Effector CD8-positive, alpha-beta T cell (primary cell): ENCODE results near the gene B3GALNT1.
"Not testable (repeated sequence)": the region's sequence is repeated elsewhere in the genome, so short reads cannot be mapped to it uniquely, and the experiment has no call there.

Experiments
- DNase-seq: peaks from one replicate; lab custom pipeline; 2025; lab: John Stamatoyannopoulos, UW

Gene B3GALNT1

DNA sequence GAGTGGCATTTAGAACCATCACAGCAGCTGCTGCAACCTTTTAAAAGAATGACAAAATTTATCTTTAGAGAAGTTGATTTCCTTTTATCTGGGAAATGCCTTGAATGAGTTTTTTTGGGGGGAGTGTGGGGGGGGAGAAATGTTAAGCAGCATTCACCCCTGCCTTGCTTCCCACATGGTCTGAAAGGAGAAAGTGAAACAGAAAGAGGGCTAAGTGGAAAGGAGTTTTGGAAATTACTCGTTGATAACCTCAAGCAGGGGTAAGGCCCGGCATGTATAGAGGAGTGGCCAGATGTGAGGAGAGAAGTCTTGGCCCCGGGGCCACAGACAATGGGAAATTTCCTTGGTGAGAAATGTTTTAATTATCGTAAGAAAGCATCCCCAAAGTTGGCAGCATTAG lies 23.5 kb downstream of the B3GALNT1 start:
- DNase-seq: no peak

DNA sequence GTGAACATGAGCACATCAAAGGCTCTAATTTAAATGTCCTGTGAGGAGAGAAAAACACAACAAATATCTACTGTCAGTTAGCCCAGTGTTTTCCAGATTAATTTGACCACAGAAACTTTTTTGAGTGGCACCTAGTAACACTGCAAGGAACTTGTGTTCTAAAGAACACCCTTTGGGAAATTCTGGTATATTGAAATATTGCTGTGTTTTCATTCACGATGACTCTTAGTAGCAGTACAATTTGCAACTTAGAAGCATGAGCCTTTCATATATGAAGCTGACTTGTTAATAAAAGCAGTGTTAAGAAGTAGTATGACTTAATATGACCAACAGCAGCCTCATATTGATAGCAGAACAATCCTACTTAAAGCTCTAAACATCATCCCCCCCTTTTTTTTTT lies 32.0 kb downstream of the B3GALNT1 start:
- no peak for DNase-seq

DNA sequence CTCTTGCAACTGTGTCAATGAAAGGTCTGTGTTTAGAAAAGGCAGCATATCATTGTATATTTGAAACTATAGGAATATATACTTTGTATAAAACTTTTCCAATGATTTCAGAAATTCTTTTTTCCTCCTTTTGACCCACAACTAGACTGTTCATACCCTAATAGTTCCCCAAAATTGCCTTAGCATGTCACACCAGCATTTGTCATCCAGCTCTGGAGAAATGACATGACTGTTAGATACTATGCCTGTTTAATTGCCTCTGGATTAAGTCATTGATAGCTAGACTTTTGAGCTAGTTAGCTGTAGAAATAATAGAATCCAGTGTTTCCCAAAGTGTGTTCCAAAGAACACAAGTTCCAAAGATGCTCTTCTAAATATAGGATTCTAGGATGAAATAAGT lies 32.4 kb downstream of the B3GALNT1 start:
- DNase-seq: no peak

DNA sequence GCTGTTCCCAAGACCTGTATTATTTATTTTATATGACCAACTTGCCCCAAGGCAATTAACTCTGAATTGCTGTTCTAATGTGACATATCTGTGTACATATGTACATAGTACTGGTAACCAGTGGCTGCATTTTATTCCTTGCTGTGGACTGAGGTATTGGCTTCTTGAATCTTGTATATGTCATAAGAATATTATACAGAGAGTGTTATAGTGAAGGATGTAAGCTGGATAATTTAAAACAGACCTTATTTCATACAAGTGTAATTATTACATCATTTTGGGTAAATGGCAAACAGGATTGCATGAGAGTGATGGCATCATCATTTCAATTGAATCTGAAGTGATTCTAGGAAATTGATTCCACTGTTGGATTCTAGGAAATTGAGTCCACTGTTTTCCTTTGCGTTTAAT lies 32.9 kb downstream of the B3GALNT1 start:
- no peak for DNase-seq

DNA sequence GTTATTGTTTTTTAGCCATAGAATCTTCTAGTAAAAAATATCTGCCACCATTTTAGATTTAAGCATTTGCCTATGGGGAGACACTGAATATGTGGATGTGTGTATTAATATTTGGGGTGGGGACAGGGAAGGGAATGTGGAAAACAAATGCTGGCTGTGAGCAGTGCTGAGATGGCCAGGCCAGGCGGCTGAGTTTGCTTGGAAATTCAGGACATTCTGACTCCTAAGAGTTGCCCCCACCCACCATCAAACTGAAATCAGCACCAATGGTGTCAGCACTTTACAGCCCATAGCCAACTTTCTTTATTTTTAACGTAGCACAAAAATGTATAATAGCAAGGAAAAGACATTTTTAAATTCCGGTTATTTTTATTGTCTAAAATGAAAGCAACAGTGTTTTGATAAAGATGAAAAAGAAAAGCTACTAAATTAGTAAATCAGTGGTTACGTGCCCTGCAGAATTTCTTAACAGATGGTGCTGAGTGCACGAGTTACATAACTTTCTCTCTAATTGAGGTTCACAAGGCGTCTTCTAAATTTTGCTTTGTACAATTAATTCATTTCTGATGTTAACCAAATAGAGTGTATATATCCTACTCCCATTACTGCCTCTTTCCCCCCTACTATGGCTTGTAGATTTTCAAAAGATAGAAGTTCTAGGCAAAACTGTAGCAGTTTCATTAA lies 34.0 kb downstream of the B3GALNT1 start:
- DNase-seq: no peak

DNA sequence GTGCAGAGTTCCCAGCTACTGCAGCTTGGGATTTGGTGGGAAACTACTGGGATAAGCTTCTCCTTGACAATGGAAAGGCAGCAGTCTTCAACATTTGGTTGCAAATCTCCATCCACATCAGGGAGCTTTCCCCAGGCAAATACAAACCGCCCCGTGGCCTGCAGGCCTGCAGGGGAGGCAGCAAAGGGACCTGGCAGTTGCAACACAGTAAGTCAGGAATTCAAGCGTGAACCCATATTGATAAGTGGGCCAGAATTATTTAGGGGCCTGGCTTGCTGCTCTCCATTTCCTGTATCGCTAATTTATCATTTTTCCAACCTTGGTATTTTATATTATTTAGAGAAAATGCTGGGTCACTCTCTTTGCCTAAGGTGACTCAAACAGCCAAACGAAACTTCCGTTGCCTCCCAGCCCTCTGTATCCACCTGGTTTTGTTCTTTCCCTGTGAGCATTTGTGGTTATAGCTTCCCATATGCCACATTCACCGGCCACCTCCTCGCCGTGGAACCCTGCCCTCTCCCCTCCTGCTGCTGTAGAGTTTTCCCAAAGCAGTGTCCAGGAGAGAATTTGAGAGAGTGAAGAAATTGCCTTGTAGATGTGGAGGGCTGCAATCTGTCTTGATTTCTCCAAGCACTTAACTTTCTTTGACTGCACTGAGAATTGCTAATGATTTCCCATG lies 34.8 kb downstream of the B3GALNT1 start:
- DNase-seq: no peak

DNA sequence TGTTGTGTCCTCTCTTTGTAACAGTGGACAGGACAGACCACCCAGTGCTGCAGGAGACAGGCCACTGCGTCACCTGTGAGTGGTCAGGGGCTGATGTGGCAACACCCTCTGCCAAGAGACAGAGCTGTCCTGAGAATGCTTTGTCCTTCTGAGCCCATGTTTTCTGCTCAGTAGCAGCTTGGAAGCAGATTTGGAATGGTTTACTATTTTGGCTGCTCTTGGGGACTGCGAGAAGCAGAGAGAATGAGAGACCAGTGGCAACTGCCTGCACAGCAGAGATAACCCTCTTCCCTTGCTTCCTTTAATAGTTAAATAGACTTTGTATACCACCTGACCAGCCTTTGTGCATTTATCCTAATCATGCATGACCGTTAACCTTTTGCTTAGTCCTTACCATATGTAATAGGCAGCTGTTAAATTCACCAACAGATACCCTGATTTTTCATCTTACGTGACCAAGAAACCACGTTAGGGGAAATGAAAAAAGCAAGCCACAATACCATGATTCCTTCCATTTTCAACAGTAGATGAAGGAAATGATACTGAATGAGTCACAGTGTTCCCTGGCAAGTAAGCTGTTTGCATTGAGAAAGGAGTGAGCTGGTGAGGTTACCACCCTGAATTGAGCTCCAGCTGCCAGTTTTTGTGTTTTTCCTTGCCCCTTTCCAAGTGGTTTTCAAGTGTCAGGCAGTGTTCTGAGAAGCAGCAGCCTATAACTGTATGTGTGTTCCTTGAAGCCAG lies 35.5 kb downstream of the B3GALNT1 start:
- DNase-seq: no peak

DNA sequence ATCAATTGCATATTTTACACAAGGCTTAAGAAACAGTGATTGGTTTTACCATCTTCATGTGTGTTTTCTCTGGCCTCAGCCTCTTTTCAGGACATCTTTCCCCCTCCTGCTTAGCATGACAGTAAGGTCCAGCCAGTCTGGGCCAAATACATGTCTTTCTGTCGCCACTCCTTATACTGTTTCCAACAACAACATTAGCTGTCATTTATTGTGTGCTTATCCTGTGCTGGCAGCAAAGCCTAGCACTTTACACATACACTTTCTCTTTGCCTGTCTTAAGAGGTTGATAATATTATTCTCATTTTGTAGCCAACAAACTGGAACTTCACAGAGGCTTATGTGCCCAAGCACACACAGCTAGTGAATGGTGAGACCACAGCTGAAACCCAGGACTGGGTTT lies 37.8 kb downstream of the B3GALNT1 start:
- no peak for DNase-seq

DNA sequence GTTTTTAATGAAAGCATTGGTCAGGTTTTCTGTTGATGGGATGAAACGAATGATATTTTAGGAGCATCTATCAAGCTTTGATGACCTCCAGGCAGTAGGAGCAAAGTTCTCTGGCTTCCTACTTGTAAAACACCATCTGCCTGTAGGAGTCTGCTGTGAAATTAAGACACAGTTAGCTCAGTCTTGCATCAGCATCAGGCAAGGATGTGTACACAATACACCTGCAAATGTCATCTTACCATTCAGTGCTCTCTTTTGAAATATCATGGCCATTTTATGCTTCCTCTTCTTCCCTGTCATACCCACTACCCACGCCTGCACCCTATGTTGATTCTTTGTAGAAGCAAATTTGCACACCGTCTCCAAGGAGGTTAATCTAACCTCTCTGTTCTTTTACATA lies 38.2 kb downstream of the B3GALNT1 start:
- no peak for DNase-seq

DNA sequence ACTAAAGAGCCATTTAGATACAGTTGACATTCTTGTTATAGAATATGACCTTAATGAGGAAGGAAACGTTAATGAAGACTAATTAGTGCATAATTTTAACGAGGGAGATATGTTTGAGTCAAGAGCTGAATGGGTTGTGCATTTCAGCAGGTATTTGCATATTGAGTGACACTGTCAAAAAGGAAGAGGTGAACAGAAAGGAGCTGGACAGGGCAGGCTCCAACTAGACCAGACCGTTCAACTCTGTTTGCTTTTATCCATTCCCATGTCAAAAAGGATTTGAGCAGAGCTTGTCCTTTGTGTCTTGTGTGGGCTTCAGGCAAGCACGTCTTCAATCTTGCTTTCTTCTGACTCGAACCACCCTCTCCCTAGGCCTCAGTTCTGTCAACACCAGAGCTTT lies 40.7 kb downstream of the B3GALNT1 start:
- no peak for DNase-seq

DNA sequence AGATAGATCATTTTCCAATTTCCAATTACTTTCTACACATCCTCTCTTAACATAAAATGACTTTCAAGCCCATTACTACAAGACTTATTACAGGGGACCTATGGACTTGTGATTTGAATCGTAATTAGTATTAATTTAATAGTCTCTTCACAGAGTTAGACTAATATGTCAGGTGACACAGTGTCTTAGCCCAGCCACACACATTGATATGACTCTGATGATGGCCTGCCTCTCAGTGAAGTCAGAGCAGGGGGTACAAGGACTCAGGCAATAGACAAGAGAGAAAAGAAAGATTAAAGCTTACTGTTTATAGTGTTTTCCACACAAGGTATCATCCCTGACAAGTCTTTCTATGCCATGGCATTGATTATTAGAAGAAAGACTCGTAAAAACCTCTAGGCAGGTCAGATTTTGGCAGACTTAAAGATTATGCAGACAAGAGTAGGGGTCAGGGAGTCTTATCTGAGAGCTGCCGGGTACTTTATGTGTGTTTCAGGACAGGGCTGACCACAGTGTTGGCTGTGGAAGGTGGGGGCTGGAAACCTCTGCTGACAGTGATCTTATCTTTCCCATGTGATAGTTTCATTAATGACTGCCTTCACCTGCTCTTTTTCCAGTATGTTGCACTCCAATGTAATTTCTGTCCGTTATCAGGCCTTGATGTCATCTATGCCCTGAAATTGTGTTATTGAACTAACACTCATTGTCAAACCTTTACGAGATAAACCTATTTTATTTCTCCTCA lies 50.1 kb downstream of the B3GALNT1 start:
- no peak for DNase-seq

DNA sequence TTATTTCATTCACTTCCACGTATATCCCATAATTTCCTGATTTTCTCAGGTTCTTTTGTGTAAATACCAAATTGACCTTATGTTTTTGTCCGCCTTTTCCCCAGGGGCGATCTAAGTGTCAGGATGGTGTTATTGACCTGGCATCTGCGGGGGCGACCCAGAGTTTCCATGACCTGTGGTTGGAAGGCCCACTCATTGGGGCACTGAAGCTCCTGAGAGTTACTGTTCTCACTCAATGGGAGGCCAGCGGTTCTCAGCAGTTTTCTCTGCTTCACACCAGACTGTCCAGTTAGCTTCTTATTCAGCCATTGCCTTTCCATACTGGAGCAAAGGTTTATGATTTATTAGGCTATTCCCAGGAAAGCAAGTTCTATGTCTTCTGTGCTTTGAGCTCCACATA lies 53.3 kb downstream of the B3GALNT1 start:
- no peak for DNase-seq

DNA sequence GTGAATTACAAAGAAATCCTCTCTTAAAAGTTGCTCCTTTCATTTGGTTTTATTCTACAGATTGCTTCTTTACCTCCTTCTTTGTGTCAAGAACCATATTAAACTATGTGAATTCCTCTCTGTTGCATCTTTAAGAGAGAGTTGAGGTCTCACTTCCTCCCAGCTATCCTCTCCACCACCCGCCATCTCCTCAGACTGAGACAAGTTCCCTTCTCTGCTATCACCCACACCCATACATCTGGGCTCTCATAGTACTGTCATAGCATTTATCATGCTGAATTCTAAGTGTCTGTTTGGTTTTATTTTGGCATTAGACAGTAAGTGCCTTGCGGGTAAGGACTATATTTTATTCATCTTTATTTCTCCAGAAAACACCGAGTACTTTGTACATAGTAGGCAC lies 54.2 kb downstream of the B3GALNT1 start:
- DNase-seq: no peak

DNA sequence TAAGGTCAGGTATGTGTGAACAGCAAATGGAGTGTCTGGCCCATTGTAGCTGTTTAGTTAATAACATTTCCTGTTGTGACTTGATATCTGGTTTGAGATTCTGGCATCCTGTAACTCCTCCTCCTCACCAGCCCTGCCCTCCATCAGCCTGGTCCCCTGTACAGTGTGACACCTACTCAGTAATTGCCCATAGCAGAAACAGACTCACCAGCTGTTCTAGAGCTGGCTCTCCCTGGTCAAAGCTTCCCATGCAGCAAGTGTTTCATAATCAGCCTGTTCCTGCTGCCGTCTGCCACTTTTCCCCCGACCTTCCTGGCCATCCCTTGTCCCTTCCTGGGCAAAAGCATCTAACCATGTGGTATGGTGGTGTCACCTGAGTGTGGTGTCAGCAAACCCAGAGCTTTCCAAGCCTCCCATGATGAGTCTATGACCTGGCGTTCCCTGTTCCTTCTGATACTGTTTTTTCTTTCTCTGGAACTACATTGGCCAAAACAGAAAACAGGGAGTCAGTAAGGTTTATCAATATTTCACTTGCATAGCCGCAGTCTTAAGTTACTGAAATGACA lies 55.4 kb downstream of the B3GALNT1 start:
- DNase-seq: no peak

DNA sequence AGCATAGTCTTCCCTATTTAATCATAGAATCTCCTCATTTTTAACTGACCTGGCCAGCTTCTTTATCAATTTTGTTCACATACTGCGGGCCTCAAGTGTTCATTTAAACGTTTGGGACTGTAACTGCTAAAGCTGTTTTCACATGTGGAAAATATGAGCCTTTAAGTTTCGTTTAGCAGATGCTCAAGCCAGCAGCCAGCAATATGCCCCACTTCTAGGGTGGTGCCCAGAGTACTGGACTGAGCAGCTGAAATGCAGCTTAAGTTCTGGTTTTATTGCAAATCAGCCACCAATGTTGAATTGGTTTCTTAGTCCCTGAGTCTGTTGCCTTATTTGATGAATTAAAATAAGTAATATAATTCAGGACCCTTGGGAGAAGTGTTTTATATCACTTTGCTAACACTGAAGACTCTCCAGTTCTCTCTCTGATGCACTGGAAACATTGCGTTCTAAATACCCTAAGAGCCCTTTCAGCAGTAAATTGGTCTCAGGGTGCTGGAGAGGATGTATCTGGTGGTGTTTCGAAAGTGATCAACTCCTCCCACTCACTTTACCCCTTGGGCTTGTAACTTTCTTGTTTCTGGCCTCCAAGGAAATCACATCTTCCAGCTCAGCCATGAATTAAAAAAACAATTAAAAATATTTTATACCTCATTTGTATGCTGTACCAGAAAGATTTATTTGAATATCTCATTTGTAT lies 61.7 kb downstream of the B3GALNT1 start:
- no peak for DNase-seq

DNA sequence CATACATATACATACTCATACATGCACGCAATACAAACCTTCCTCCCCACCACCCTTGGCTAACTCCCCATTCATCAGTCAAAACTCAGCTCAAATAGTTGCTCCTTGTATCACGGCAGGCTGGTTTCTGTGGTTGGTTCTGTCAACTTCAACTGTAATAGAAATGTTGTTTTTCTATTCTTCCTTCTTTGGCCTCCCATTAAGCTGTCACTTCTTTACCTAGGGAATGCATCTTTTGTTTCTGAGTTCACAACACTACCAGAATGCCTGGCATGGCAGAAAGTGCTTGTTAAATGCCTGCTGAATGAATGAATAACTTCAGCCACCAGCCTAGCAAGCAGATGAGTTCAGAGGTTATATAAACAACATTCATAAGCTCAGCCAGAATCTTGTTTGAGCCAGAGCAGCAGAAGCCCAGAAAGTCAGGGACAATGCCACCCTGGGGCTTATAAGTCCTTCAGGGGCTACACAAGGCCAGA lies 63.1 kb downstream of the B3GALNT1 start:
- no peak for DNase-seq

DNA sequence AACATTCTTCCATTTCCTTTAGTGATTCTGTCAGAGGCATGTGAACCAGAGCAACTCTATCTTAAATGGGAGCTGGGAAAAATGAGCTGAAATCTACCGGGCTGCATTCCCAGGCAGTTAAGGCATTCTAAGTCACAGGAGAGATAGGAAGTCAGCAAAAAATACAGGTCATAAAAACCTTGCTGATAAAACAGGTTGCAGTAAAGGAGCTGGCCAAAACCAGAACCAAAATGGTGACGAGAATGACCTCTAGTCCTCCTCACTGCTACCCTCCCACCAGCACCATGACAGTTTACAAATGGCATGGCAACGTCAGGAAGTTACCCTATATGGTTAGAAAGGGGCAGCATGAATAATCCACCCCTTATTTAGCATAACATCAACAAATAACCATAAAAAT lies 66.4 kb downstream of the B3GALNT1 start:
- DNase-seq: no peak

DNA sequence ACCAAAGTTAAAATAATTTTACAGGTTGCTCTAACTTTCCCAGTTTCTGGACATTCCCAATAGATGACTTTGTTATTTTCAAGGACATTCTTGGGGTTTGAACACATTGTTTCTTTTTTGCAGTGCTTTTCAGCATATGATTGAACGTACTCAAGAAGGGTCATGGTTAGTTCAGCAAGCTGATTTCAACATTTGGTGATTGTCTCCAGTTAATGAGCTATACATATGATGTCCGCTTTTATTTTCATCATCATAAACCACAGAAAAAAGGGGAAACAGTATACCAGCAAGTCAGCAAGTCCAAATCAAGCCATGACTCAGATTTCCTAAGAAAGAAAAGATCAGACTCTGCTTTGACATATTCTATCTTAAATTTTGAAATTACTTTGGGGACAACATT lies 69.4 kb downstream of the B3GALNT1 start:
- DNase-seq: no peak

DNA sequence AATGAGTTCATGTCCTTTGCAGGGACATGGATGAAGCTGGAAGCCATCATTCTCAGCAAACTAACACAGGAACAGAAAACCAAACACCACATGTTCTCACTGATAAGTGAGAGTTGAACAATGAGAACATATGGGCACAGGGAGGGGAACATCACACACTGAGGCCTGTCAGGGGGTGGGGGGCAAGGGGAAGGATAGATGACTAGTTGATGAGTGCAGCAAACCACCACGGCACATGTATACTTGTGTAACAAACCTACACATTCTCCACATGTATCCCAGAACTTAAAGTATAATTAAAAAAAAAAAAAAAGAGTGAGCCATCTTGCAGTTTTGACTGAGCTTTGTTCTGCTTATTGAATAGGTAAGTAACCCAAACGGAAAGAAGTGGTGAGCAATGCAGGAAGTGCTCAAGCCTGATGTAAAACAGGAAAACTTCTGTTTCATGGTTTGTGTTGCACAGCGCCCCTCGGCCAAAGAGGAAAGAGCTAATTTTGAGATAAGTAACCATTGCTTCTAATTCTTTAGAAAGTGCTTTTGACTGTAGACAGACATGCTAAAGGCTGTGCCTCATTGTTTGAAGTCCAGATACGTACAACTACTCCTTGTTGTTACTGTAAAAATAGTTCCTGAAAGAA lies 70.1 kb downstream of the B3GALNT1 start:
- not testable (repeated sequence) for DNase-seq
